ENCODE results near the gene BTBD7.

- TF ChIP-seq CTCF (IDR thresholded peaks at IDR 0.05; ENCODE audit: insufficient read depth, low read length, poor library complexity, severe bottlenecking) = no peak
- no peak for TF ChIP-seq EZH2phosphoT487 (conservative IDR thresholded peaks at IDR 0.05; ENCODE audit: low read length)
Measured at GRCh38 chr14:93303659-93304058, 29.2 kb downstream of the BTBD7 start.

Data from SU-DHL-6 (cell line).